NCI-H2107 treated with DMSO at 0.1 percent for 48 hours (cell line): ENCODE measurements around the gene TK2.

Experiments
- DNase-seq: peaks from one replicate; lab custom pipeline; 2025; ENCODE audit not compliant: unreplicated experiment; lab: John Stamatoyannopoulos, UW

TK2 gene

DNA sequence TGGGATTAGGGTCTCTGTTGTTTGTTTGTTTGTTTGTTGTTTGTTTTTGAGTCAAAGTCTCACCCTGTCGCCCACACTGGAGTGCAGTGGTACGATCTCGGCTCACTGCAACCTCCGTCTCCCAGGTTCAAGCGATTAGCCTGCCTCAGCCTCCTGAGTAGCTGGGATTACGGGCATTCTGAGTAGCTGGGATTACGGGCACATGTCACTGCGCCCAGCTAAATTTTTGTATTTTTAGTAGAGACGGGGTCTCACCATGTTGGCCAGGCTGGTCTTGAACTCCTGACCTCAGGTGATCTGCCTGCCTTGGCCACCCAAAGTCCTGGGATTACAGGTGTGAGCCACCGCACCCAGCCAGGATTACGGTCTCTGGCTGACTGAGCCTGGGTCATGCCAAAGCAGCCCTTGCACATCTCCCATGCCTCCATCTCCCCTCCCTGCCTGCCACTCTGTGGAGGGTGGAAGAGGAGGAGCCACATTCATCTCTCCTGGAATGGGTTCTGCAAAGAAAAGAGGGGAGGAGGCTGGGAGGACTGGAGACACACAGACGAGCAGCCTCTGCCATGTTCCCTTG lies 63.6 kb downstream of the TK2 start:
- DNase-seq, result no peak

DNA sequence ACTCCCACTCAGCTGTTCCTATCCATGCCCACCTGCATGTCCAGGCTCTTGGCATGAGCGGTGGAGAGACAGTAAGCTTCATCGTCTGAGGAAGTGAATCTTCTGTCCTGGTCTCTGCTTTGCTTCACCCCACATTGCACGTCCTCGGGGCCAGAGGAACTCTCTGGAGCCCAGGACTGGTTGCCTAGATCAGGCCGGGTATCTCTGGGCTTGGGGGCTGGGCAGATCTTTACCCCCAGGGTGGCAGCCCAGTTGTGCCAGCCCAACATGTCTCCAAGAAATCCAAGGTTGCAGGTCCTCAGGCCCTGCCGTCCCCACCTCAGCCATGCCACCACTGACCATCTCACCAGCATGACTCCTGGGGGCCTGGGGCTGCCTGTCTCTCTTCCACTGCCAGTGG lies 64.5 kb downstream of the TK2 start:
- no peak for DNase-seq

DNA sequence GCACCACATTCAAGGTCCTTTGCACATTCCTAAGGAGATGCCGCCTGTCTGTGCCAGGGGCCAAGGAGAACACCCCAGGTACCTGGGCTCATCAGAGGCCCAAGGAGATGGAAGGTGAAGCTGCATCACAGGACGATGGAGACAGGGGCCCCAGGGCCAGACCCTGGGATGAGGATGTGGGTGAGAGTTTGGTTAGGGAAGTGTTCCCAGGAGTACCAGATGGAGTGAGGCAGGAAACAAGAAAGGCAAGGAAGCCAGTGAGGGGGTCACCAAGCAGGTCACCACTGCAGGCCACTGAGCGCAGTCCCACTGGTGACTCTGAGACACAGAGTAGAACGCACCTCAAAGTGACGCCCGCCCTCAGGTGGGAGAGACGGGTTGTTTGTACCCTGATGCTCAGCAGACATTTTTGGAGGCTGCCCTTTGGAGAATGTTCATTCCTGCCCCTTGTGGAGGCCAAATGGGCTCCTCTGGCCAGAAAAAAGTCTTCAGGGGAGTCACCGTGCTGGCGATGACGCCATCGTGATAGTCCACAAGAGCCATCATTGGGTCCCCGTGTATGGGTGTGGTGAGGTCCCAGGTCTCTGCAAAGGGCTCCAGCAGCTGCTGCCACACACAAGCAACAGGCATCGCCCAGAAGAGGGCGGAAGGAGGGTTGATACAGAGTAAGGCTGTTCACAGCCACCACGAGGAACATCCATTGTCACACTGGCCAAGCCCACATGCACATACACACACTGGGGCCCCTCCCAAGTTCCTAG lies 65.3 kb downstream of the TK2 start:
- no peak for DNase-seq

DNA sequence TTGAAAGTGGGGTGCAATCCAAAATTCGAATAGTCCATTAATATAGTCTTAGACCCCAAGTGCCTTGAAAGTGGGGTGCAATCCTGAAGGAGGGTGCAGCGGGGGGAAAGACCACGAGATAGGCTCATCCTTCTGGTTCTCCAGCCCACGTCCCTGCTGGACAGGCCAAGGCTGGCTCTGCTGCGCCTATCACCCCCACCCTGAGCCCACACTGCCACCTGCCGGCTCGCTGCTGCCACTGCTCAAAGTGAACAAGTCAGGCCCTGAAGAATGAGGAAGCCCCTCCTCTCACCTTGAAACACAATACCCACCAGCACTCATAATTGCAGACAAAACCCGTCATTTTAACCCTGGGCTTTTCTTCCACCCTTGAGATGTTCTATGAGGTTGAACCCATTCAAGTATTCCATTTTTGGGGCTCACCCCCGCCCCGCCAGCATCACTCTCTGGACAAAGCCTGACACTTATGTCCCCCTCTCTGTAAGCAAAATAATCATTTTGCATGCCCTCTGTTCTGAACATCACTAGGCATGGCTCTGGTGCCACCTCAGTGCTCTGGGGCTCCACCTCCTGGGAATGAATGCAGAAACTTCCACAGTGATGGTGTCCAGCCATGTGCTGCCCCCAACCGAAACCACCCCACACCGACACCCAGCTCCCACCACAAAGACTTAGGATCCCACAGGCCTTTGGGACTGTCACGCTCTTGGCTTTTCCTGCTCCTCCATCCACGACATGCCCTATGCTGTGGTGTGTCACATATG lies 66.1 kb downstream of the TK2 start:
- DNase-seq, result peak; percentile 38

DNA sequence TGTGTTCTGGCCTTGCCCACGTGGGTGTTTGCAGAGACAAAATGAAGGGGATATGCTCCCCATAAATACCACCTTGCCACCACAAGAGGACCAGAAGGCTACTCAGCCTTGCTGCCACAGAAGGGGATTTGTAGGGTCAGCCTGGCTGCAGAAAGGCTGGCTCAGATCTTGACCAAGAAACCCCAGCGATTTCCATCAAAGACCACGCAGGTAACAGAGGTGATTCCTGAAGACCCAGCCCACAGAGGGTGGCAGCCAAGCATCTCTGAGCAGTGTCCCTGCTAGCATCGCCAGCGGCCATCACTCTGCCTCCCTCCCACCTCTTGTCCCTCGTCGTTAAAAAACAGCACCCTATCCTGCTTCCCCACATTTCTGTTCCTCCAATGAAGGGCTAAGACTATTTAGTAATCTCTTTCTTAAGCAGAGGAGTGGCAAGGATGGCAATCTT lies 68.0 kb downstream of the TK2 start:
- no peak for DNase-seq

DNA sequence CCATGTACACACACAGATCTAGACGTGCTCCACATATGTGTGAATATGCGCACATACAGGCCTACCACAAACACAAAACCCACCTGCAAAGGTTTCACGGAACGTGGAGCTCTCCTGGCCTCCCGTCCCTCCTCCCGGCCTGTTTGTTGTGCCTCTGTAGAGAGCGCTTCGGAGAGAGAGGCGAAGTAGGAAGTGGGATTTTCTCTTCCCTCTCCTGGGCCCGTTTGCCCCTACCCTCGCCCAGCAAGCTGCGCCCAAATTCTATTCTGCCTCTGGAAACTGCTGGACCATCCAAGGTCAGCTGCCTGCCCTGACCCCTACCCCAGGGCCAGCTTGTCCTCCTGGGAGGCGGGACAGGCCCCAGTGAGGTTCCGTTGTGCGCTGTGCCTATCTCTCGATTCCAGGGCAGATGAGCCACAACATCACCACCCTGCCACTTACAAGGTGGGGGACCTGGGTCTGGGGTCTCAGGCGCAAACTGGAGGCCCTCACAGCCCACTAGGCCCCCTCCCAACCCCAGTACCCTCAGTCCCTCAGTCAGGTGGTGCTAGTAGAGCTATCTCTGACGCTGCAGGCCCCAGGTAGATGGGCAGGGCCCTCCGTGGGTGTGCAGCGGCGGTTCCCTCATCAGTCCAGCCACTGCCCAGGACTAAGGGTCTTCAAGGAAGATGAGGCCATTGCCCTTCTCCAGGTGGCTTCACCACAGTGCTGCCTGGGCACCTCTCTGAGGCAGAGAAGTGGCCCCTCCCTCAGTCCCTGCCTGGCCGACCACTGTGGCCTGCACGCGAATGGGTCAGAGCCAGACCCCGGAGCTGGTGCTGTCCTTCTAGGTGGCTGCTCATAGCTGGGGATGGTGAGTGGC lies 68.6 kb downstream of the TK2 start:
- DNase-seq, result no peak

DNA sequence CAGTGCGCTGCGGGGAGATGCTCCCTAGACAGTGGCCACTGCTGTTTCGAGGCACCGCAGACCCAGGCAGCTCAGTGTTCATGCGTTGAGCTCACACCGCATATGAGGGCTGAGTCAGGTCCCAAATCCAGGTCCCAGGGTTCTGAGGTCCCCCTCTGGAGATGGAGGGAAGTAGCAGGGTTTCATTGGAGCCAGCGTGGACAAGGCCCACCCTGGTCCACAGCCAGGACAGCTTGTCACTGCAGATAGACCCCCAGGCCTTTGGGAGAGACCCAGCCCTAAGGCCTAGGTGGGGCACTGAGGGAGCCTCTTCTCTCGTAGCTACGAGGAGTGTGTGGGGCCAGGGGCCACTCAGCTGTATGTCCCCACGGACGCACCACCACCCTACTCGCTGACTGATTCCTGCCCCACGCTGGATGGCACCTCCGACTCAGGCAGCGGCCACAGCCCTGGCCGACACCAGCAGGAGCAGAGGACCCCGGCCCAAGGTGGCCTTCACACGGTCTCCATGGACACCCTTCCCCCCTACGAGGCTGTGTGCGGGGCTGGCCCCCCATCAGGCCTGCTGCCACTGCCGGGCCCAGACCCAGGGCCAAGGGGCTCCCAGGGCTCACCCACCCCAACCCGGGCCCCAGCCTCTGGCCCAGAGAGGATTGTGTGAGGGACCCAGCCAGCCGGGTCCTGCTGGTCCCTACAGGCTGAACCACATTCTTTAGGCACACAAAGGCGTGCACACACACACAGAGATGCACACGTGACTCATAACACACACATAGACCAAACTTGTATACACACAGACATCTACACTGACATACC lies 69.4 kb downstream of the TK2 start:
- DNase-seq, result no peak

DNA sequence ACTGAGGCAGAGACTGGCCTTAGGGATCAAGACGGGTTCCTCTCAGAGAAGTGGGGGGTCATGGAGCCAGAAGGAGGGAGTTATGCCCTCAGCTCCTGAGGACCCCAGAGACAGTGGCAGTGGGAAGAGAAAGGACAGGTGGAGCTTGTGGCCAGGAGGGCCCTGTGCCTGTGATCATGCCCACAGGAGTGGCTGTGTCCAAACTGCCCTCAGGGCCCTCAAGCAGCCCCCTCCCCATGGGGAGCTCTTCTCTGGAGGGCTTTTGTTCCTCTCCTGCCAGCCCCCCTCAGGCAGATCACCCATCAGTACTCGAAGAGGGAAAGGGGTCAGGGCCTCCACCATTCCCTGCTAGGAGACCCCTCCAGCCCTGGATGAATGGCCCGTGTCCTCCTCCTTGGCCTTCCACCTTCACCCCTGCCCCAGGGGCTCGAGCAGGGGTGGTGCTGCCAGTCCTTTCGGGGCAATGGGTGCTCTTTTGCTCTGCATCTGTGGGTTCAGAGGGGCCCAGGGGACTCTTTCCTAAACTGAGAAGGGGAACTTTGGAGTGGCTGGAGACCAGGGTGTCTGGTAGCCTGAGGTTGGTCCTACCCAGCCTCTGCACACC lies 70.2 kb downstream of the TK2 start:
- no peak for DNase-seq

DNA sequence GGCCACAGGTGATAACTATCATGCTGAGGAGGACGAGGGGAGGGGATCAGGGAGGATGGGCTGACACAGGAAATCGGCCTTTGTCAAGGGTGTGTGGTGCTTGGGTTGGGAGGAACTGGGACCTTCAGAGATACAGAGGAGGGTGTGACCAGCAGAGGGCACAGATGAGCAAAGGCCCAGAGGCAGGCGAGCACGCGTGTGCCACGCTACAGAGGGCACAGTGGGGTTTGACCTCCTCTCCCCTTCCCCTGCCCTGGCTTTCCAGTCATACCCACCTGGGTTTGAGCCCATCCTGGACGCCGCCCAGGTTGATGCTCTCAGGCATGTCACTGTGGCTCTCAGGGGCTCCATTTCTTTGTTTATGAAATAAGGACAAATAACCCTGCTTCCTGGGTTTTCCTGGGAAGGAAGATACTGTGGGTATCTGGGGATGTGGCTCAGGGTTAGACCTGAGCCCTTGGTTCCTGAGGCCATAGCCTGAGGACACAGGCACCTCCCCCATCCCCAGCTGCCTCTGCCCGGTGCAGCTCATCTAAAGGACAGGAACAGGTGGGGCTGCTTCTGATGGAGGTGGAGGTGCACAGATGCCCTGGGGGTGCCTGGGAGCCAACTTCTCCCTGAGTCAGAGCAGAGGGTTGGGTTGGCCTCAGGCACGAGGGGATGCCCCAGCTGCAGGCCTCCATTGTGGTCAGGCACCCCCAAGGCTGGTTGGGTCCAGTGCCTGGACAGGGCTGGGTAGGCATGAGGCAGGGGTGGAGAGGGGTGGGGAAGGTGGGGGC lies 71.0 kb downstream of the TK2 start:
- no peak for DNase-seq

DNA sequence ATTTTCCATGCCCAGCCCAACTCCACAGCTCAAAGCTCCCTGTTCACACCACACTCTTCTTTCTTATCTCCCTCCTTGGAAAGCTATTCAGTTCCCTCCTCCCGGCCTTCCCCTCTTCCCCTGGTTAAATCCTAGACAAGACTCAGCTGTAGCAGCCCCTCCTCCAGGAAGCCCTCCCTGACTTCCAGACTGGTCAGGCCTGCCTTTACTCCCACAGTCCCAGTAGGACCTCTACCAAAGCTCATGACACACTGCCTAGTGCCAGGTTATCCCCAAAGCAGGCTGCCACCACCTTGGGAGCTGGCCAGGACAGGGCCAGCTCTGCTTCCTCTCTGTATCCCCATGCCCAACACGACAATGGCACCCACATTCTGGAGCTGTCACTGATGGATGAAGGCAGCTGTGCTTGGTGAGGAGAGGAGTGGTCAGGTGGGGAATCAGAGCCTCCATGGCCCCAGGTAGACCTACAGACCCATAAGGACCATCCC lies 72.8 kb downstream of the TK2 start:
- no peak for DNase-seq

DNA sequence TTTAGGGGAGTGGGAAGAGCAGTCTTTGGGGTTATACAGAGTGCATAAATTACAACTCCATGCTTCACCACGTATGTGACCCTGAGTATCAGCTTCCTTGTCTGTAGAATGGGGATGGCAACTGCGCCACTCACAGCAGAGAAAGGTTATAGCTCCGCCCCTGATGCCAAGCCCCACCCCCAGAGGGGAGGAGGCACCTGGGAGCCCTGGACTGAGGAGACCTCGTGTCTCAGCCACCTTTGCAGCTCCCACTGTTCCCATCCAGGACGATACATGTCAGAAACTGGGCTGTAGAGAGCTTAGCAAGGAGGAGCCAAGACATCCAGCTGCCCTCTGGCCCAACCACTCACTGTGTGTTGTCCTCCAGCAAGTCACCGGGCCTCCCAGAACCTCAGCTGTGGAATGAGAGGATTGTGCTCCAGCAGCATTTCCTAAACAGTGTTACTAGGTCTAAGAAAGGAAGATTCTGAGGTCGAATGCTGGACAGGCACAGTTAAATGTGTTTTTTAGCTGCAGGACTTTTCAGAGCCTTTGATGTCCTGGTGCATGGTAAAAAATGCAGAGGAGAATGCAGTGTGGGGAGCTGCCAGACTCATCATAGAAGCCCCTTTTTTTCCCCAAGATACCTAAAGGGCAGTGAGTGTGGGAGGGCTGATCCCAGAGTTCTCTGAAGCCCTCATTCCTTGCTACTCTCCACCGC lies 73.4 kb downstream of the TK2 start:
- DNase-seq, result no peak

DNA sequence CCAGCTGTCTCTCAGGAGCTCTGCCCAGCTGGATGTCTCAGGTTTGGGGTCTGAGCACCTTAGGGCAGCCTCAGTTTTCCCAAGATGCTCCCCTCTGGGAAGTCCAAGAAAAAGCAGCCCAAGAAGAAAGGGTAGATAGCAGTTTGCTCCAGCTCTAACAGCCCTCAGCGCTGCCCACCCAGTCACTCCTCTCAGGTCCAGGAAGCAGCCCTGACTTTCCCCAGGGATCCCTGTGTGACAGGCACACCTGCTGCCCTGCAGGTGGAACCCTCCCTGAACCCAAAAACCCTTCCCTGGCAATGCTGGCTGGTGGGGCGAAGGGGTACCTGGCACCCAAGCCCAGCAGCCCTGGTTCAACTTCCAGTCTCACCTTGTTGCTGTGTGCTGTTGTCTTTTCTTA lies 74.7 kb downstream of the TK2 start:
- DNase-seq, result no peak

DNA sequence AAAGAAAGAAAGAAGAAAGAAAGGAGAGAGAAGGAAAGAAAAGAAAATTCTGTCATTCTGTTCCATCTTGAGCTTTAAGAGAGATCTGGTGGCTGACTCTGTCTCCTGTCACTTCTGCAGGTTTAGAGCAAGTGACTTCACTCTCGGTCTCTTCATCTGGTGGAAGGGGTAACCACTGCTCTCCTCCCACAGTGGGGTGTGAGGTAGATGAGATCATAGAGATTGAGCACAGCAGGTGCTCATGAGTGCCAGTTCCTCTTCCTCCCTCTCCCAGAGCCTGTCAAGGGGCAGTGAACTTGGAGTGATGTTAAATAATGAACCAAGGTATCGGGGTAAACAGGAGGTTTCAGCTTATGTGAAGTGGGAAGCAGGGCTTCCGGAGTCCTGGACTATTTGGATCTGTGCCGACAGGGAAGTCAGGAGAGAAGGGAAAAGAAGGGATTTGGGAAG lies 75.1 kb downstream of the TK2 start:
- DNase-seq, result peak; percentile 76

DNA sequence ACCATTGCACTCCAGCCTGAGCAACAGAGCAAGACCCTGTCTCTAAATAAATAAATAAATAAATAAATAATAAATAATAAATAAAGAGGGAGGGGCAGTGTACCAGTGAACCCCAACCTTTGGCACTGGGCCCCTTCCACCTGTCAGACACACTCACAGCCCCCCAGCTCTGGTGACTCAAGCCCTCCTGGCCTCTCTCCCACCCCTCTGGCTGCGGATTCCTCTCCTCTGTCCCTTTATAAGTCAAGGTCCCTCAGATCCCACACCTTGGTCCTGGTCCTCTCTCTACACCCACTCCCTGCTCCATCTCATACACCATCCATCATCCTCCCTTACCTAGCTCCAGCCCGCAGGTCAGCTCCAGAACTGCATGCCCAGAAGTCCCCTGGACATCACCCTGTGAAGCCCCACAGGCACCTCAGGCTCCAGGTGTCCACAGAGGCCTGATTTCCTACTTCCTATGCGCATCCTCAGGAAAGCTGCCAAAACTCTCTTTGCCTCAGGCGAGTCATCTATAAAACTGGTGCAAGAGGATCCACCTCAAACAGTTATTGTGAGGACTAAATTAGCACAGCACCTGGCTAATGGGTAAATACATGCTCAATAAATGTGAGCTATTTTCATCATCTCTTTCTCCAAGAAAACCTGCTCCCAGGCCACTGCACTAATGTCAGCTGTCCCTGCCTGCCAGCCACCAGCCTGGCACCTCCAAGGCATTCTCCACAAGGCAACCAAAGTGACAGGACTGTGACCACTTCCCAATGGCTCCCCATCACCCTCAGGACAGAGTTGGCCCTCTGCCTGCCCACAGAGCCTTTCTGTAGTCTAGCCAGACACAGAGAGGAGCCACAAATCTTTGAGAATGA lies 76.0 kb downstream of the TK2 start:
- no peak for DNase-seq

DNA sequence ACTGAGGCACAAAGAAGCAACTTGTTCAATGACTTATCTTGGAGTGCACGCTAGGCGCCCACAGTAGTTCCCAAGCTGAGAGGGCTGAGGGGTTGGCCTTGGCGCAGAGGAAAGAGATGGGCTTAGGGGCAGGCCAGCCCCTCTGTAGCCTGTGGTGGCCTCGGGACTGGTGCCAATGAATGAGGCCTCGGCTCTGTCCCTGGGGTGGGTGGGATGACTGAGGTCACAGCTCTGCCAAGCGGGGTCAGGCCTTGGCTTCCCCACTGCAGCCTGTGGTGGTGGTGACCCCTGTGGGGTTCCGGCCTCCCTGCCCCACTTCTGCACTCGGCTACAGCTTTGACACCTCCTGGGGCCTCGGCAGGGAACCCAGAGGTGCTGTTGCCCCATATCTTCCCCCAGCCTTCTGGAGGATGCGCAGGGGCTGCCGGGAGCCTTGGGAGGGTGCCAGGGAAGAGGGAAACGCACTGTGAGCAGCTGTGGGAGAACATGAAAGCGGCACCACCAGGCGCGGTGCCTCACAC lies 76.8 kb downstream of the TK2 start:
- no peak for DNase-seq

DNA sequence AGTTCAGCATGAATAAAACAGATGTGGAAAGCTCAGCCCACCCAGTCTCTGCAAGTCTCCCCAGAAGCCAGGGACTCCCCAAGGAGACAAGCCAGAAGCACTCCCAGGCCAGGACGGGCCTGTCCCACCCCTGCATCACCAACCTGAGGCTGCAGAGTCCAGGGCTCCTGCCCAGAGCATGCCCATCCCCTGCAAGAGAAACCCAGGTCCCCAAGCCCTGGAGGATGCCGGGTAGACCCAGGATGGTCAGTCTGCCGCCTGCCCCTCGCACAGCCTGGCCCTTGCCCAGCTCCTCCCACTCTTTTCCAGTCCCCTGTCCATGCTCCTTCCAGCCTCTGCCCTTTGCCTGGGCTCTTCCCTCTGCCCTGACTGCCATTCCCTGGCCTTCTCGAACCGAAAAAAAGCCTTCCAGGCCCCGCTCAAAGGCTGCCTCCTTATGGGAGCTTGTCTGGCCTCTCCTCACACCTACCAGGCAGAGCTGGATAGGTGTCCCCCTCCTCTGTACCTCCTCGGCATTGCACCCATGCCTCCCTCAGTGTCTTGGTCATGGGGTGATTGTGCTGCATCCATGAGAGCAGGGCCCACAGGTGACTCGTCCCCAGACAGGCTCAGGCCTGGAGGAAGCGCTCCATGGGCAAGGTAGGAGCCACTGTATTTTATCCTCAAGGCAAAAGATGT lies 78.1 kb downstream of the TK2 start:
- no peak for DNase-seq

DNA sequence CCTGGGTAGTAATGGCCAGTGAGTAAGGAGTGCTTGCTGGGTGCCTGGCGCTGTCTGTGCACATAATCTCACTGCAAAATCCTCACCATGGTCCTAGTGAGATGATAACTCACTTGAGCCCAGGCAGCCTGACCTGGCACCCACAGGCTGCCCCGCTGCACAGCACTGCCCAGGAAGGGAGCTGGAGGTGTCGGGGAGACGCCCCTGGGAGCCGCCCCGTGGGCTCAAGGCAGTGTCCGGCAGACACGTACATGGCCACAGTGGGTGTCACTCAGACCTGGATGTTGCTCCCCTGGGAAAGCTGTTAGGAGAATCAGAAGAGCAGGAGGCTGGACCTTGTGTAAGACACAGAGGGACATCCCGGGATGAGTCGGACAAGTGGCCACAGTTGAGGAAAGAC lies 78.7 kb downstream of the TK2 start:
- DNase-seq, result no peak
